Measurements from ENCODE around the gene ATP1B1.

The ATP1B1 gene

DNA sequence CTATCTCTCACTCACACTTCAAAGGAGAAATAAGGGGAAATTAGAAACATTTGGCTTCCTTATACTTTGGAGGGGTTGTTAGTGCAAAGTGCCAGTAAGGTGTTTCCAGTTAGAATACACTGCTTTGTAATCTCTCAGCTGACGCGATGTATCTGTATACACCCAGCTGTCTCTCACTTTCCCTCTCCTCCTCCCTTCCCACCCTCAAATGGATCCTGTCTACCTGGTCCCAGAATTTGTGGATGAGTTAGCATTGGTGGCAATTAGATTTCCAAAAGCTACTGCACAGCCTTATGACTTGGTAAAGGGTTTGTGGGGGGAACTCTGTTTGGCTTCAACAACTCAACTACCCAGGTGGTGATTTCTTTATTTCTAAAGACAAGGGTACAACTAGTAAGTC lies 10.5 kb downstream of the ATP1B1 start:
- Histone ChIP-seq H3K4me2 (no peak overlapping the region), H3K79me2 (ENCODE audit: insufficient read depth, low read depth) (no peaks in the 10 kb centered on the region), H3K27ac (no peak overlapping the region), H3K27me3 (ENCODE audit: insufficient read depth, low read depth) (no peaks in the 10 kb centered on the region), H3K9ac (no peak overlapping the region), H4K20me1 (ENCODE audit: insufficient read depth) (no peaks in the 10 kb centered on the region), H3K36me3 (ENCODE audit: insufficient read depth) (no peaks in the 10 kb centered on the region), H2AFZ (ENCODE audit: low read depth) (no peak overlapping the region), H3K4me1 (ENCODE audit: low read depth, poor library complexity, severe bottlenecking) (peaks cover 19% of the 10 kb centered on the region), H3K4me3 (IDR thresholded peaks at IDR 0.05; ENCODE audit: insufficient read depth, low read depth, low read length) (no peak overlapping the region)
- TF ChIP-seq, protein P1, sequence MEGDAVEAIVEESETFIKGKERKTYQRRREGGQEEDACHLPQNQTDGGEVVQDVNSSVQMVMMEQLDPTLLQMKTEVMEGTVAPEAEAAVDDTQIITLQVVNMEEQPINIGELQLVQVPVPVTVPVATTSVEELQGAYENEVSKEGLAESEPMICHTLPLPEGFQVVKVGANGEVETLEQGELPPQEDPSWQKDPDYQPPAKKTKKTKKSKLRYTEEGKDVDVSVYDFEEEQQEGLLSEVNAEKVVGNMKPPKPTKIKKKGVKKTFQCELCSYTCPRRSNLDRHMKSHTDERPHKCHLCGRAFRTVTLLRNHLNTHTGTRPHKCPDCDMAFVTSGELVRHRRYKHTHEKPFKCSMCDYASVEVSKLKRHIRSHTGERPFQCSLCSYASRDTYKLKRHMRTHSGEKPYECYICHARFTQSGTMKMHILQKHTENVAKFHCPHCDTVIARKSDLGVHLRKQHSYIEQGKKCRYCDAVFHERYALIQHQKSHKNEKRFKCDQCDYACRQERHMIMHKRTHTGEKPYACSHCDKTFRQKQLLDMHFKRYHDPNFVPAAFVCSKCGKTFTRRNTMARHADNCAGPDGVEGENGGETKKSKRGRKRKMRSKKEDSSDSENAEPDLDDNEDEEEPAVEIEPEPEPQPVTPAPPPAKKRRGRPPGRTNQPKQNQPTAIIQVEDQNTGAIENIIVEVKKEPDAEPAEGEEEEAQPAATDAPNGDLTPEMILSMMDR (conservative IDR thresholded peaks at IDR 0.05; ENCODE audit: low read depth, low read length): no peak

DNA sequence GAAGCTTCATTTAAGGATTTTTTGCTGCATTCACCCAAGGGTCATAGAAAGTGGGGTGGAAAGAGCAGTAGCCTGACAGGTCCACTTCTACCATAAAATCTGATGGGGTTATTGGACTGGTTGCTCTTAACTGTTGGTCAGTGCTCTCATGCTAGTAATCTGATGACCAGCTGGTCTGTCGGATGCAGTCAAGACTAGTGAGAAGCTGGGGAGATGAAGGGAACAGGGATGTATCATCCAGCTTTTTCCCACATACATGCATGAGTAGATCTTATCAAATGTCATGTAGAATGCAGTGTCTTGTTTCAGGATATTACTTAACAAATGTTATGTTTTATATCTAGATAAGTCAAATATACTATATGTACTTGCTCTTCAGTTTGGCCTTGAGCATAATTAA lies 11.1 kb downstream of the ATP1B1 start:
- H3K4me2 ChIP-seq: no peak overlapping the region
- TF ChIP-seq, protein P1 (conservative IDR thresholded peaks at IDR 0.05; ENCODE audit: low read depth, low read length): no peak

DNA sequence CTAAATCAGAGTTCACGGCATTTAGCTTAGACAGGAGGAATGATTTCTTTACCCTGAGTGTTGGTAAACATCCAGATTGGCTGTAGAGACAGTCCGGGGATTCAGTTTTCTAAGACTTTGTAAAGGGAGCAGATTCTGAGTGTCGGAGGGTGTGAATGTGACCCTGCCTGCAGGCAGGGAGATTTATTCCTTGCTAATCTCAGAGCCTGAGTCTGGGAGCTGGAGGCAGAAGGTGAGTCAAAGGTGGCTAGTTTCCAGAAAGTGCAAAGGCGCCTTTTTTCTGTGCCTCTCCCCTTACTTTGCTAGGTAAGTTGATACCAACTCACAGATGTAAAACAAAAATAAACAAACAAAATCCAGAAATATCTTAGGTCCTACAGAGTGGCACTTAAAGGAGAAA lies 11.7 kb downstream of the ATP1B1 start:
- no peak overlapping the region for H2AFZ ChIP-seq (ENCODE audit: low read depth)
- TF ChIP-seq, protein P1 (conservative IDR thresholded peaks at IDR 0.05; ENCODE audit: low read depth, low read length): no peak
- H3K9ac ChIP-seq: no peak overlapping the region
- H3K36me3 ChIP-seq (ENCODE audit: insufficient read depth): no peaks in the 10 kb centered on the region
- H4K20me1 ChIP-seq (ENCODE audit: insufficient read depth): no peaks in the 10 kb centered on the region
- no peaks in the 10 kb centered on the region for H3K27me3 ChIP-seq (ENCODE audit: insufficient read depth, low read depth)
- H3K79me2 ChIP-seq (ENCODE audit: insufficient read depth, low read depth): no peaks in the 10 kb centered on the region
- no peak overlapping the region for H3K4me2 ChIP-seq
- no peak overlapping the region for H3K4me3 ChIP-seq (IDR thresholded peaks at IDR 0.05; ENCODE audit: insufficient read depth, low read depth, low read length)
- peaks cover 19% of the 10 kb centered on the region for H3K4me1 ChIP-seq (ENCODE audit: low read depth, poor library complexity, severe bottlenecking)
- no peak overlapping the region for H3K27ac ChIP-seq

More for the DNA sequence above, 11.1 kb downstream of the ATP1B1 start:
- Histone ChIP-seq H3K9ac (no peak overlapping the region), H3K4me1 (ENCODE audit: low read depth, poor library complexity, severe bottlenecking) (peaks cover 19% of the 10 kb centered on the region), H3K27me3 (ENCODE audit: insufficient read depth, low read depth) (no peaks in the 10 kb centered on the region), H4K20me1 (ENCODE audit: insufficient read depth) (no peaks in the 10 kb centered on the region), H3K27ac (no peak overlapping the region), H3K79me2 (ENCODE audit: insufficient read depth, low read depth) (no peaks in the 10 kb centered on the region), H3K4me3 (IDR thresholded peaks at IDR 0.05; ENCODE audit: insufficient read depth, low read depth, low read length) (no peak overlapping the region), H2AFZ (ENCODE audit: low read depth) (no peak overlapping the region), H3K36me3 (ENCODE audit: insufficient read depth) (no peaks in the 10 kb centered on the region)

GRCh38 chr1:169119405-169119804 lies 12.9 kb downstream of the ATP1B1 start:
- Histone ChIP-seq H3K27me3 (ENCODE audit: insufficient read depth, low read depth) (no peaks in the 10 kb centered on the region), H2AFZ (ENCODE audit: low read depth) (no peak overlapping the region), H3K36me3 (ENCODE audit: insufficient read depth) (no peaks in the 10 kb centered on the region), H3K4me1 (ENCODE audit: low read depth, poor library complexity, severe bottlenecking) (peaks cover 19% of the 10 kb centered on the region), H4K20me1 (ENCODE audit: insufficient read depth) (no peaks in the 10 kb centered on the region), H3K79me2 (ENCODE audit: insufficient read depth, low read depth) (no peaks in the 10 kb centered on the region), H3K4me2 (no peak overlapping the region), H3K4me3 (IDR thresholded peaks at IDR 0.05; ENCODE audit: insufficient read depth, low read depth, low read length) (no peak overlapping the region), H3K27ac (no peak overlapping the region), H3K9ac (no peak overlapping the region)
- TF ChIP-seq, protein P1 (conservative IDR thresholded peaks at IDR 0.05; ENCODE audit: low read depth, low read length): no peak
